Measurements from ENCODE around the gene ATP5PO.
A peak's percentile ranks its signal among the peaks of the same experiment; 100 is the strongest.

ATP5PO gene

DNA sequence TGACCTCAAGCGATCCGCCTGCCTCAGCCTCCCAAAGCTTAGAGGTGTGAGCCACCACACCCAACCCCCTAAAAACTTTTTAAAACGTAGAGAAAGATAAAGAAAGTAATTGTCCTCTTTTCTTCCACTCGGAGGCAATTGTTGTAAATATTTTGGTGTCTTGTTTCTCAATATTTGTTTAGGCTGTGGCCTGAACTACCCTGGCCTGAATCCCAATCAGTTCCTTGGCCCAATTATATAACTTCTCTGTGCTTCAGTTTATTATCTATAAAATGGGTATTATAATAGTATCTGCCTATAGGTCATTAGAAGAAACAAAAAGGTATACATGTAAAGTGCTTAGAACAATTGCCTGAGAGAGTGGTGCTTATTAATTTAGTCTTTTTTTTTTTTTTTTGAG lies 1.8 kb upstream of the ATP5PO start:
- H3K4me3 ChIP-seq (ENCODE audit: low read depth, low read length), result no peak overlapping the region
- no peak for TF ChIP-seq CTCF (IDR thresholded peaks at IDR 0.05; ENCODE audit: low read depth, low read length, missing control alignments)
- no peak for DNase-seq (ENCODE audit: low read depth)

GRCh38 chr21:33916200-33916567 lies 580 bp upstream of the ATP5PO start:
- no peak for TF ChIP-seq CTCF (IDR thresholded peaks at IDR 0.05; ENCODE audit: low read depth, low read length, missing control alignments)
- DNase-seq (ENCODE audit: low read depth), result no peak
- H3K4me3 ChIP-seq (ENCODE audit: low read depth, low read length), result peak overlapping the region; percentile 100

GRCh38 chr21:33914188-33914587 lies 1.4 kb downstream of the ATP5PO start:
- no peak for DNase-seq (ENCODE audit: low read depth)
- peak overlapping the region; percentile 100 for H3K4me3 ChIP-seq (ENCODE audit: low read depth, low read length)
- TF ChIP-seq CTCF (IDR thresholded peaks at IDR 0.05; ENCODE audit: low read depth, low read length, missing control alignments), result no peak

DNA sequence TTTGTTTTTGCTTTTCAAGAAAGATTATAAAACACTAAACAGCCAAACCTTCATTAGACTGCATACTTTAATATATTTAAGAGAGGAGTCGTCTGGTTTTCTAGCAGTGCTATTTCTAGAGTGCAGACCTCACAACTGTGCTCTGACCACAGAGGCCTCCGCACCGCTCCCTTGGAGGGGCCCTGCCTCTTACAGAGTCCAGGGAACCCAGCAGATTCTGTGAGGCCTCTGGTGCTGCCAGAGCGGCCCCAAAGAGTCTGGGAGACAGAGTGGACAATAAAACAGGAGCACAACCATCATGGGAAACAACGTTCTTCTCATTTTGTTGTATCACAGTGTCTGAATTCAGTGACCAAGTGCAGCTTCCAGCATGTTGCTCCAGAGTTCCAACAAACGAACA lies 5.8 kb downstream of the ATP5PO start:
- H3K4me3 ChIP-seq (ENCODE audit: low read depth, low read length), result no peak overlapping the region
- TF ChIP-seq CTCF (IDR thresholded peaks at IDR 0.05; ENCODE audit: low read depth, low read length, missing control alignments), result no peak
- no peak for DNase-seq (ENCODE audit: low read depth)

- TF ChIP-seq CTCF (IDR thresholded peaks at IDR 0.05; ENCODE audit: low read depth, low read length, missing control alignments), result no peak
- no peak overlapping the region for H3K4me3 ChIP-seq (ENCODE audit: low read depth, low read length)
- no peak for DNase-seq (ENCODE audit: low read depth)
Measured at GRCh38 chr21:33908760-33909159, 6.8 kb downstream of the ATP5PO start.

- no peak for TF ChIP-seq CTCF (IDR thresholded peaks at IDR 0.05; ENCODE audit: low read depth, low read length, missing control alignments)
- DNase-seq (ENCODE audit: low read depth), result no peak
Measured at GRCh38 chr21:33904041-33904440, 11.6 kb downstream of the ATP5PO start.

GRCh38 chr21:33902349-33902748 lies 13.3 kb downstream of the ATP5PO start:
- TF ChIP-seq CTCF (IDR thresholded peaks at IDR 0.05; ENCODE audit: low read depth, low read length, missing control alignments), result no peak
- no peak for DNase-seq (ENCODE audit: low read depth)
- H3K4me3 ChIP-seq (ENCODE audit: low read depth, low read length), result no peak overlapping the region

More at GRCh38 chr21:33904041-33904440, 11.6 kb downstream of the ATP5PO start:
- H3K4me3 ChIP-seq (ENCODE audit: low read depth, low read length), result no peak overlapping the region
